ES-I3 (cell line): ENCODE results near the gene CD109.
"Not testable (repeated sequence)": the region's sequence is repeated elsewhere in the genome, so short reads cannot be mapped to it uniquely, and the experiment has no call there.

Experiments used
- H3K36me3 ChIP-seq: 2 replicates; pipeline ENCODE4 v1.6.1; 2013; ENCODE audit warnings: mild to moderate bottlenecking, low read length, control low read depth, moderate library complexity; ENCODE audit not compliant: insufficient read depth
- H3K4me1 ChIP-seq: 2 replicates; pipeline ENCODE4 v1.6.1; 2013; ENCODE audit warnings: mild to moderate bottlenecking, control low read depth, low read length; ENCODE audit not compliant: insufficient read depth
- H3K9ac ChIP-seq: 2 replicates; pipeline ENCODE4 v1.6.1; 2013; ENCODE audit warnings: low read depth, mild to moderate bottlenecking, low read length, moderate library complexity
- H3K9me3 ChIP-seq: 2 replicates; pipeline ENCODE4 v1.6.1; 2013; ENCODE audit warnings: mild to moderate bottlenecking, low read length, moderate library complexity; ENCODE audit not compliant: control insufficient read depth, insufficient read depth

The CD109 gene

GRCh38 chr6:73803562-73804241 is 107.7 kb downstream of the CD109 start:
- H3K36me3 ChIP-seq = no peaks in the 10 kb centered on the region
- no peak overlapping the region for H3K9ac ChIP-seq
- 0 out of 2 replicates have a peak, but pooled peaks cover 4% of the 10 kb centered on the region for H3K4me1 ChIP-seq
- no peaks in the 10 kb centered on the region; the same call in 1 of the 2 replicates for H3K9me3 ChIP-seq

- not testable (repeated sequence) for H3K9ac ChIP-seq, H3K36me3 ChIP-seq, H3K4me1 ChIP-seq, H3K9me3 ChIP-seq
These were observed 109.2 kb downstream of the CD109 start for GRCh38 chr6:73805221-73805620.

GRCh38 chr6:73805982-73806381 is 110.0 kb downstream of the CD109 start:
- H3K9me3 ChIP-seq, H3K4me1 ChIP-seq, H3K36me3 ChIP-seq, H3K9ac ChIP-seq: not testable (repeated sequence)

GRCh38 chr6:73811706-73812105 is 115.7 kb downstream of the CD109 start:
- no peaks in the 10 kb centered on the region for H3K36me3 ChIP-seq
- no peaks in the 10 kb centered on the region for H3K9me3 ChIP-seq
- no peak overlapping the region for H3K9ac ChIP-seq
- no peaks in the 10 kb centered on the region for H3K4me1 ChIP-seq

- Histone ChIP-seq H3K9ac (no peak overlapping the region), H3K36me3 (no peaks in the 10 kb centered on the region), H3K9me3 (no peaks in the 10 kb centered on the region; the same call in 1 of the 2 replicates), H3K4me1 (no peaks in the 10 kb centered on the region)
These were observed 121.2 kb downstream of the CD109 start for GRCh38 chr6:73817253-73817652.

GRCh38 chr6:73823046-73823735 is 127.2 kb downstream of the CD109 start:
- H3K36me3 ChIP-seq = no peaks in the 10 kb centered on the region
- no peak overlapping the region for H3K9ac ChIP-seq
- H3K9me3 ChIP-seq = no peaks in the 10 kb centered on the region; the same call in 1 of the 2 replicates
- H3K4me1 ChIP-seq = no peaks in the 10 kb centered on the region

GRCh38 chr6:73823832-73824231 is 127.8 kb downstream of the CD109 start:
- Histone ChIP-seq H3K36me3 (no peaks in the 10 kb centered on the region), H3K9ac (no peak overlapping the region), H3K4me1 (no peaks in the 10 kb centered on the region), H3K9me3 (no peaks in the 10 kb centered on the region; the same call in 1 of the 2 replicates)

GRCh38 chr6:73826571-73826970 is 130.6 kb downstream of the CD109 start:
- Histone ChIP-seq H3K9ac (no peak overlapping the region), H3K4me1 (no peaks in the 10 kb centered on the region), H3K9me3 (no peaks in the 10 kb centered on the region), H3K36me3 (no peaks in the 10 kb centered on the region)

GRCh38 chr6:73830119-73830518 is 134.1 kb downstream of the CD109 start:
- Histone ChIP-seq H3K9me3 (no peaks in the 10 kb centered on the region), H3K36me3 (no peaks in the 10 kb centered on the region), H3K4me1 (no peaks in the 10 kb centered on the region), H3K9ac (no peak overlapping the region)

- no peaks in the 10 kb centered on the region for H3K9me3 ChIP-seq
- no peak overlapping the region for H3K9ac ChIP-seq
These were observed 136.3 kb downstream of the CD109 start for GRCh38 chr6:73832313-73832712.

GRCh38 chr6:73844696-73845095 is 148.7 kb downstream of the CD109 start:
- peaks cover 11% of the 10 kb centered on the region for H3K9me3 ChIP-seq
- H3K4me1 ChIP-seq, H3K9ac ChIP-seq, H3K36me3 ChIP-seq: not testable (repeated sequence)

More at GRCh38 chr6:73832313-73832712, 136.3 kb downstream of the CD109 start:
- H3K36me3 ChIP-seq = no peaks in the 10 kb centered on the region
- H3K4me1 ChIP-seq = no peaks in the 10 kb centered on the region

GRCh38 chr6:73851048-73851447 is 155.0 kb downstream of the CD109 start:
- H3K9ac ChIP-seq, H3K4me1 ChIP-seq, H3K36me3 ChIP-seq, H3K9me3 ChIP-seq: not testable (repeated sequence)

- Histone ChIP-seq H3K36me3 (no peaks in the 10 kb centered on the region), H3K9ac (no peak overlapping the region)
These were observed 159.2 kb downstream of the CD109 start for GRCh38 chr6:73854998-73855718.

GRCh38 chr6:73857341-73857890 is 161.4 kb downstream of the CD109 start:
- H3K36me3 ChIP-seq = no peaks in the 10 kb centered on the region
- H3K9ac ChIP-seq = no peak overlapping the region
- H3K9me3 ChIP-seq = no peaks in the 10 kb centered on the region
- H3K4me1 ChIP-seq = no peaks in the 10 kb centered on the region

More at GRCh38 chr6:73854998-73855718, 159.2 kb downstream of the CD109 start:
- Histone ChIP-seq H3K4me1 (no peaks in the 10 kb centered on the region), H3K9me3 (no peaks in the 10 kb centered on the region)
